Mesendoderm (in vitro differentiated cells): ENCODE data around the gene TPCN1.

Source experiments
- DNase-seq: peaks from one replicate; pipeline ENCODE4 v3.0.0; 2013
- H2AK5ac ChIP-seq: 2 replicates; pipeline ENCODE4 v1.6.1; 2013; ENCODE audit warnings: low read length, inconsistent platforms
- H2BK120ac ChIP-seq: 2 replicates; pipeline ENCODE4 v1.6.1; 2013; ENCODE audit warnings: low read depth, mild to moderate bottlenecking, low read length, moderate library complexity, mixed read lengths
- H2BK15ac ChIP-seq: replicated peaks from 2 replicates; pipeline ENCODE4 v1.6.1; 2013; ENCODE audit warnings: low read depth, mild to moderate bottlenecking, moderate library complexity
- H2BK5ac ChIP-seq: 2 replicates; pipeline ENCODE4 v1.6.1; 2013; ENCODE audit warnings: low read length, inconsistent platforms
- H3K18ac ChIP-seq: 2 replicates; pipeline ENCODE4 v1.6.1; 2013; ENCODE audit warnings: mild to moderate bottlenecking, low read length, mixed read lengths
- H3K23ac ChIP-seq: one replicate; pipeline ENCODE4 v1.6.1; 2013; ENCODE audit warnings: low read length
- H3K27ac ChIP-seq: 2 replicates; pipeline ENCODE4 v1.5.1; 2013; ENCODE audit warnings: low read depth, mild to moderate bottlenecking, inconsistent platforms, low read length, moderate library complexity
- H3K27me3 ChIP-seq: 2 replicates; pipeline ENCODE4 v1.6.1; 2013; ENCODE audit warnings: low read length, control low read depth, mild to moderate bottlenecking, inconsistent platforms; ENCODE audit not compliant: insufficient read depth, poor library complexity
- H3K36me3 ChIP-seq: 2 replicates; pipeline ENCODE4 v1.6.1; 2013; ENCODE audit warnings: low read length, inconsistent platforms; ENCODE audit not compliant: control insufficient read depth, insufficient read depth
- H3K4ac ChIP-seq: one replicate; pipeline ENCODE4 v1.6.1; 2013; ENCODE audit warnings: low read depth, mild to moderate bottlenecking, low read length, moderate library complexity
- H3K4me1 ChIP-seq: 2 replicates; pipeline ENCODE4 v1.6.1; 2013; ENCODE audit warnings: low read depth, low read length, inconsistent platforms; ENCODE audit not compliant: control insufficient read depth
- H3K4me2 ChIP-seq: 2 replicates; pipeline ENCODE4 v1.6.1; 2013; ENCODE audit warnings: low read length
- H3K4me3 ChIP-seq: 2 replicates; pipeline ENCODE4 v1.5.1; 2013; ENCODE audit warnings: mild to moderate bottlenecking, low read length
- H3K56ac ChIP-seq: one replicate; pipeline ENCODE4 v1.6.1; 2013; ENCODE audit warnings: low read length
- H3K79me1 ChIP-seq: 2 replicates; pipeline ENCODE4 v1.6.1; 2013; ENCODE audit warnings: low read length, inconsistent platforms
- H3K79me2 ChIP-seq: 2 replicates; pipeline ENCODE4 v1.6.1; 2013; ENCODE audit warnings: mild to moderate bottlenecking, low read length; ENCODE audit not compliant: control insufficient read depth, insufficient read depth
- H3K9ac ChIP-seq: 2 replicates; pipeline ENCODE4 v1.6.1; 2013; ENCODE audit warnings: low read length, inconsistent platforms
- H4K5ac ChIP-seq: one replicate; pipeline ENCODE4 v1.6.1; 2013; ENCODE audit warnings: low read length
- H4K8ac ChIP-seq: one replicate; pipeline ENCODE4 v1.6.1; 2013; ENCODE audit warnings: low read depth, mild to moderate bottlenecking, control low read depth, low read length, moderate library complexity
- WGBS: extraction: QIAGEN DNeasy Blood & Tissue Kit; methylation state at CpG from one replicate; pipeline ENCODE4 v1.1.7; 2013; ENCODE audit warnings: low lambda C conversion rate, missing lambda C conversion rate; ENCODE audit not compliant: insufficient coverage; ENCODE audit errors: extremely low coverage; 5-methylcytosine and 5-hydroxymethylcytosine counted together

Gene TPCN1

DNA sequence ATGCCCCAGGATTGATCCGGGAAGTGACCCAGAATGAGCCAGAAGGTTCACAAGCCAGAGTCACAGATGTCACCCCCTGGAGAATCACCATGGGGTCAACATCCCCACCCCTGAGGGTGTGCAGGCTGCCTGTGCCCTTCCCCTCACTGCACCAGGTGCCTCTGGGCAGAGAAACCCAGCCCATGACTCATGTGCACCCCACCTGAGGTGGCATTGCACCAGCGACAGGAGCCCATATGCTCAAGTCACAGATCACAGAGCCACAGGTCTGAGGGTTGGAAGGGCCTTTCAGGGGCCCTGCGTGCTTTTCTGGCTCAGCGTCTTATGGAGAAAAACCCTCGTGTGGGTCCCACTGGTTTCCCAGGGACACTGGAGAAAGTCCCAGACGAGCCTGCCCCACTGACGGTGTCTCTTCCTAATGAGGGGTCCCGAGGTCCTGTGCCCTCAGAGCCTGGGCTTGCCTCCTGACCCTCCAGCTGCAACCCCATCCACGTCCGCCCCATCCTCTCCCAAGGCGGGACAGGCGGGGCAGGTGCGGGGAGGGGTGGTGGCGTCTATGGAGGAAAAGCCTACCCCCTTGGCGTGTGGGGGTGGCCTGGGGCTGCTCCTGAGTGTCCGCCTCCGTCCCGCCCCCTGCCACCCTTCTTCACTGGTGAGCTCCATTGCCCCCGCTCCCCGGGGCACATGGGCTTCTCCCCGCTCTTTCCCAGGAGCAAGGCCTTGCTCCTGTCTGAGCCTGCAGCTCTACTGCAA lies 66.1 kb downstream of the TPCN1 start:
- no peak overlapping the region for H3K27ac ChIP-seq
- H3K4me1 ChIP-seq = no peaks in the 10 kb centered on the region
- H3K18ac ChIP-seq = no peak overlapping the region
- H2AK5ac ChIP-seq = no peak overlapping the region
- no peaks in the 10 kb centered on the region for H3K27me3 ChIP-seq
- no peak overlapping the region for H3K56ac ChIP-seq
- DNase-seq = no peak
- no peak overlapping the region for H2BK120ac ChIP-seq
- H4K8ac ChIP-seq = no peak overlapping the region
- no peak overlapping the region for H4K5ac ChIP-seq
- H2BK5ac ChIP-seq = no peak overlapping the region
- no peak overlapping the region for H2BK15ac ChIP-seq
- H3K4ac ChIP-seq = no peak overlapping the region
- H3K4me3 ChIP-seq = no peak overlapping the region
- no peaks in the 10 kb centered on the region for H3K79me1 ChIP-seq
- H3K9ac ChIP-seq = no peak overlapping the region
- WGBS = no CpG with 5 or more reads among the region's 21 CpGs
- H3K36me3 ChIP-seq = no peaks in the 10 kb centered on the region
- H3K23ac ChIP-seq = no peak overlapping the region
- no peaks in the 10 kb centered on the region for H3K79me2 ChIP-seq
- no peak overlapping the region for H3K4me2 ChIP-seq

DNA sequence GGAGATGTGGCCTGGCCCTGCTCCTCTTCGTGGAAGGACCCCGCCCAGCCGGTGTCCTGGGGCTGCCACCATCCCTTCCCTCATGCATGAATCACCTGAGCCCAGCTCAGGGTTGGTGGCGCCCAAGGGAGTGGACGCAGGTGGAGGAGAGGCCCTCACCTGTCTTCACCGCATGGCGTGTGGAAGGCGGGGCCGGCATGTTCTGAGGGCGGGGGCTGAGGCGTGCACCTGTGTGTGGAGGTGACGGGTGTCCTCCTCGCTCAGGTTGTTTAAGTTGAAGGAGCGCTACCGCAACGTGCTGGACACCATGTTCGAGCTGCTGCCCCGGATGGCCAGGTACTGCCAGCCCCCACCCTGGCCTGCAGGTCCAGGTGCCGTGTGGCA lies 66.6 kb downstream of the TPCN1 start:
- no peak overlapping the region for H3K9ac ChIP-seq
- WGBS = no CpG with 5 or more reads among the region's 19 CpGs
- H3K18ac ChIP-seq = no peak overlapping the region
- H2BK15ac ChIP-seq = no peak overlapping the region
- no peak overlapping the region for H2BK120ac ChIP-seq
- H3K23ac ChIP-seq = no peak overlapping the region
- no peak overlapping the region for H2AK5ac ChIP-seq
- H3K56ac ChIP-seq = no peak overlapping the region
- H3K36me3 ChIP-seq = no peaks in the 10 kb centered on the region
- no peaks in the 10 kb centered on the region for H3K4me1 ChIP-seq
- no peaks in the 10 kb centered on the region for H3K79me2 ChIP-seq
- H3K27ac ChIP-seq = no peak overlapping the region
- H4K8ac ChIP-seq = no peak overlapping the region
- H3K27me3 ChIP-seq = no peaks in the 10 kb centered on the region
- H4K5ac ChIP-seq = no peak overlapping the region
- no peak overlapping the region for H3K4me3 ChIP-seq
- no peaks in the 10 kb centered on the region for H3K79me1 ChIP-seq
- no peak overlapping the region for H3K4me2 ChIP-seq
- H2BK5ac ChIP-seq = no peak overlapping the region
- DNase-seq = no peak
- no peak overlapping the region for H3K4ac ChIP-seq

- Histone ChIP-seq H2BK5ac (no peak overlapping the region), H3K4ac (no peak overlapping the region), H3K27me3 (no peaks in the 10 kb centered on the region), H2BK120ac (no peak overlapping the region), H3K27ac (no peak overlapping the region), H3K79me1 (no peaks in the 10 kb centered on the region), H3K4me3 (no peak overlapping the region), H3K4me1 (no peaks in the 10 kb centered on the region), H3K36me3 (no peaks in the 10 kb centered on the region), H2AK5ac (no peak overlapping the region), H3K4me2 (no peak overlapping the region), H3K9ac (no peak overlapping the region), H4K8ac (no peak overlapping the region), H3K56ac (no peak overlapping the region), H3K79me2 (no peaks in the 10 kb centered on the region), H2BK15ac (no peak overlapping the region), H4K5ac (no peak overlapping the region), H3K23ac (no peak overlapping the region), H3K18ac (no peak overlapping the region)
- DNase-seq = no peak
- no CpG with 5 or more reads among the region's 2 CpGs for WGBS
Measured at GRCh38 chr12:113289361-113289760, 68.1 kb downstream of the TPCN1 start.

DNA sequence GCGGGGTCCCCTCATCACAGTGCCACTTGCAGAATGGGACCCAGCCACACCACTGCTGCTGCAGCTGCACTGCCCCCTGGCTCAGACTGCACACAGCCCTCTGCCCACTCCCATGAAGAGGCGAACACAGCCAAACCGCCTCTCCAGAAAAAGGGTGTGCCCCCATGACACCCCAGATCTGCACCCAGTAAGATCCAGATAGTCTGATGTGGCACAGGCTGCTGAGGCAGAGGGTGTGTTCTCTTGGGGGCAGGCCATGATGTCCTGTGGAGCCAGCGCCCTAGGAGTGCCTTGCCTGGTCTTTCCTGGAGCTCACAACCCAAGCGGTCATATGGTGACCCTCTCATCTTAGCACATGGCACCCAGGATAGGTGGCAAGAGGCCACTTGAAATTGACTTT lies 69.2 kb downstream of the TPCN1 start:
- no peak overlapping the region for H4K5ac ChIP-seq
- no peak for DNase-seq

GRCh38 chr12:113291586-113291985 lies 70.3 kb downstream of the TPCN1 start:
- Histone ChIP-seq H4K5ac (no peak overlapping the region), H4K8ac (no peak overlapping the region), H3K4me2 (no peak overlapping the region), H3K18ac (no peak overlapping the region), H3K79me2 (no peaks in the 10 kb centered on the region), H2BK120ac (no peak overlapping the region), H3K4me1 (no peaks in the 10 kb centered on the region), H2AK5ac (no peak overlapping the region), H3K23ac (no peak overlapping the region), H3K9ac (no peak overlapping the region), H3K36me3 (no peaks in the 10 kb centered on the region), H2BK5ac (no peak overlapping the region), H3K79me1 (no peaks in the 10 kb centered on the region), H3K56ac (no peak overlapping the region), H3K27ac (no peak overlapping the region), H3K27me3 (no peaks in the 10 kb centered on the region), H2BK15ac (no peak overlapping the region), H3K4me3 (no peak overlapping the region), H3K4ac (no peak overlapping the region)
- DNase-seq = no peak
- no CpG with 5 or more reads among the region's 17 CpGs for WGBS

More for the DNA sequence above, 69.2 kb downstream of the TPCN1 start:
- Histone ChIP-seq H3K36me3 (no peaks in the 10 kb centered on the region), H2BK15ac (no peak overlapping the region), H3K4ac (no peak overlapping the region), H3K79me1 (no peaks in the 10 kb centered on the region), H3K4me2 (no peak overlapping the region), H3K18ac (no peak overlapping the region), H3K23ac (no peak overlapping the region), H3K4me1 (no peaks in the 10 kb centered on the region), H3K9ac (no peak overlapping the region), H2BK120ac (no peak overlapping the region), H3K56ac (no peak overlapping the region), H4K8ac (no peak overlapping the region), H2BK5ac (no peak overlapping the region), H3K27me3 (no peaks in the 10 kb centered on the region), H3K4me3 (no peak overlapping the region), H2AK5ac (no peak overlapping the region), H3K27ac (no peak overlapping the region), H3K79me2 (no peaks in the 10 kb centered on the region)
- WGBS = no CpG with 5 or more reads among the region's 5 CpGs

GRCh38 chr12:113292091-113292490 lies 70.8 kb downstream of the TPCN1 start:
- Histone ChIP-seq H3K79me2 (no peaks in the 10 kb centered on the region), H3K56ac (no peak overlapping the region), H2BK5ac (no peak overlapping the region), H4K5ac (no peak overlapping the region), H4K8ac (no peak overlapping the region), H3K36me3 (no peaks in the 10 kb centered on the region), H3K79me1 (no peaks in the 10 kb centered on the region), H3K4me3 (no peak overlapping the region), H3K23ac (no peak overlapping the region), H2BK15ac (no peak overlapping the region), H3K4me2 (no peak overlapping the region), H3K4ac (no peak overlapping the region), H3K27ac (no peak overlapping the region), H3K9ac (no peak overlapping the region), H3K18ac (no peak overlapping the region), H2BK120ac (no peak overlapping the region), H3K4me1 (no peaks in the 10 kb centered on the region), H2AK5ac (no peak overlapping the region), H3K27me3 (no peaks in the 10 kb centered on the region)
- no CpG with 5 or more reads among the region's 6 CpGs for WGBS
- no peak for DNase-seq
